ENCODE results near the gene NFKB1. TPM values are rescaled to one million over a fixed set of nuclear protein-coding genes. Genes with fewer than 3 reads are reported as not detected.
"Not testable (repeated sequence)": the region's sequence is repeated elsewhere in the genome, so short reads cannot be mapped to it uniquely, and the experiment has no call there.

NFKB1 gene
- total RNA-seq, 1 experiment from 2014 or later: 24.7 TPM

GRCh38 chr4:102616636-102617035, 115.5 kb downstream of the NFKB1 start:
- no peaks in the 10 kb centered on the region; the same call in 1 of the 2 replicates for H3K36me3 ChIP-seq
- H3K27me3 ChIP-seq: no peaks in the 10 kb centered on the region
- no peaks in the 10 kb centered on the region for H3K9me3 ChIP-seq
- no peak overlapping the region for H3K4me3 ChIP-seq
- DNase-seq: no peak

GRCh38 chr4:102619021-102619420, 117.9 kb downstream of the NFKB1 start:
- not testable (repeated sequence) for H3K36me3 ChIP-seq, H3K4me3 ChIP-seq

GRCh38 chr4:102619776-102620631, 118.8 kb downstream of the NFKB1 start:
- peak; percentile 1 for DNase-seq
- H3K36me3 ChIP-seq, H3K4me3 ChIP-seq, H3K9me3 ChIP-seq, H3K27me3 ChIP-seq: not testable (repeated sequence)

More at GRCh38 chr4:102619021-102619420, 117.9 kb downstream of the NFKB1 start:
- not testable (repeated sequence) for H3K9me3 ChIP-seq, H3K27me3 ChIP-seq, DNase-seq

GRCh38 chr4:102620697-102621497, 119.7 kb downstream of the NFKB1 start:
- Histone ChIP-seq H3K9me3 (no peaks in the 10 kb centered on the region), H3K4me3 (no peak overlapping the region), H3K36me3 (no peaks in the 10 kb centered on the region), H3K27me3 (no peaks in the 10 kb centered on the region)
- peak; percentile 17 for DNase-seq

- Histone ChIP-seq H3K36me3 (no peaks in the 10 kb centered on the region), H3K27me3 (no peaks in the 10 kb centered on the region), H3K9me3 (no peaks in the 10 kb centered on the region), H3K4me3 (no peak overlapping the region)
- peak; percentile 30 for DNase-seq
These were observed 122.5 kb downstream of the NFKB1 start for GRCh38 chr4:102623622-102624021.

DNA sequence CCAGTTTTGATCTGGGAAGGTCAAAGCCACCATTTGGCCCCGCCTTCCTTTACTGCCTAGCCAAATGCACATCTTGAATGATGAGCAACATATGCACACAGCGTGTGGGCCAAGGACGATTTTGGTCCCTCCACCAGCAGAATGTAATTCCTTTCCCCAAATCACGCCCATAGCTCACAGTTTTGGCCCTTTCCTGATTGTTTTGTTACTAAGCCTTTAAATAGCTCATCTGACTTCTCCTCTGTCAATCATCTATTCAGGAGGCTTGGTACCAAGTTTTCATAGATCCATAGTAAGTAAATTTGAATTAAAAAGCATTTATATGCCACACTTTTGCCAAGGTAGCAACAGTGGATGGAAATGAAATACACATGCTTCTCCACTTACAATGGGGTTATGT, 123.3 kb downstream of the NFKB1 start:
- no peak for DNase-seq
- no peaks in the 10 kb centered on the region for H3K9me3 ChIP-seq
- no peak overlapping the region for H3K4me3 ChIP-seq
- no peaks in the 10 kb centered on the region for H3K27me3 ChIP-seq
- H3K36me3 ChIP-seq: no peaks in the 10 kb centered on the region

DNA sequence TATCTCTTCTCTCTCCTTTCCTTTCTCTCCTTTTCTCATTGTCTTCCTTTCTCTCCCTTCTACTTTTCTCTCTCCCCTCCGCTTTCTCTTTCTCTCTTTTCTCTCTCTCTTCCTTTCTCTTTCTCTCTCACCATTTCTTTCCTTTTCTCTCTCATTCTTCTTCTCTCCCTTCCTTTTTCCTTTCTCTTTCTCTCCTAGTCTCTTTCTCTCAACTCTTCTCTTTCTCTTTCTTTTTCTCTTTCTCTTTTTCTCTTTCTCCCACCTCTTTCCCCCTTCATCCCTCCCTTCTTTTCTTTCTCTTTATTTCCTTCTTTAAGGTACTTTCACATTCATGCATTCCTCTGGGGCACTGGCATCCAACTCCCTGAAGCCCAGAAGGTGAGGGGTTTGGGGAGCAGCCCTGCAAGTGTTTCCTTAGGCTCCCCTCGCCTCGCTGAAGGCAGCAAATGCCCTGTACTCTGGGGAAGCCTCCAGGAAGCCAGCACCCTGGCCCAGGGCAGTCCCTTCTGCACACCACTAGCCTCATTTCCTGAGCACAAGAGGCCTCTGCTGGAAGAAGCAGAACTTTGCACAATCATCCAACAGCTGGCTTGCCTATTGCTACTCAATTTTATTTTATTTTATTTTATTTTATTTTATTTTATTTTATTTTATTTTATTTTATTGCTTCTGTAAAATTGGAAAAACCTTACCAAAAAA, 124.2 kb downstream of the NFKB1 start:
- H3K4me3 ChIP-seq: no peak overlapping the region
- H3K9me3 ChIP-seq: no peaks in the 10 kb centered on the region
- peak; percentile 10 for DNase-seq
- no peaks in the 10 kb centered on the region for H3K36me3 ChIP-seq
- no peaks in the 10 kb centered on the region for H3K27me3 ChIP-seq

DNA sequence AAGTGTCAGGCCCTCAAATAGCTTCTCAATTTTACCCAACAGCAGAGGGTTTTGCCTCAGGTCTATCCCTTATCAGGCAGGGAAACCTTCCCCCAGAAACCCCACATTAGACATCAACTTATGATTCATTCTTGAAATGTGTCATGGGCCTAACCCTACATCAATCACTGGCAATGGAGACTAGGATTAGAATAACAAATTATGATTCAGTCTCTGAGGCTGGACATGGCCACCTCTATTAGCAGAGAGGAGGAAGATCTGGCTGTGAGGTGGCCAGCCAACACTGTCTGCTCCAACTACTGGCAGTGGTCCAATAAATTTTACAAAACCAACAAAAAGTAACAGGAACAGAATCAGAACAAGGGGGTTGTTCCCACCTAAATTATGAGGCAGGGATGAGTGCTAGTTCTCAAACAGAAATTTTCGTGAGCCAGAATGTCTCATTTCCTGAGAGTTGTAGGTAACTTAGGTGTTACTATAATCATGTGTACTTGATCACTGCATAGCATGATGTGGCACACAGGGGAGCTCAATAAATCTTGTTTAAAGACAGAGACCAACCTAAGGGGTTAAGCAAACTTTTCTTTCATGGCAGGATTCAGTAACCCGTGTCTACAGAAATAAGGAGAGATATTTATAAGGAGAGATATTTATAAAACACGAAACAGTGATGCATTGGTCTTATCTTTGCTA, 126.8 kb downstream of the NFKB1 start:
- no peaks in the 10 kb centered on the region for H3K27me3 ChIP-seq
- no peaks in the 10 kb centered on the region for H3K9me3 ChIP-seq
- no peaks in the 10 kb centered on the region for H3K36me3 ChIP-seq
- H3K4me3 ChIP-seq: no peak overlapping the region
- peak; percentile 50 for DNase-seq

GRCh38 chr4:102629673-102630072, 128.5 kb downstream of the NFKB1 start:
- DNase-seq: no peak
- Histone ChIP-seq H3K27me3 (no peaks in the 10 kb centered on the region), H3K9me3 (no peaks in the 10 kb centered on the region), H3K4me3 (no peak overlapping the region), H3K36me3 (no peaks in the 10 kb centered on the region)

- DNase-seq: no peak
- H3K4me3 ChIP-seq: no peak overlapping the region
- H3K36me3 ChIP-seq: no peaks in the 10 kb centered on the region
- no peaks in the 10 kb centered on the region for H3K27me3 ChIP-seq
- H3K9me3 ChIP-seq: no peaks in the 10 kb centered on the region
These were observed 130.5 kb downstream of the NFKB1 start for GRCh38 chr4:102631616-102632015.

DNA sequence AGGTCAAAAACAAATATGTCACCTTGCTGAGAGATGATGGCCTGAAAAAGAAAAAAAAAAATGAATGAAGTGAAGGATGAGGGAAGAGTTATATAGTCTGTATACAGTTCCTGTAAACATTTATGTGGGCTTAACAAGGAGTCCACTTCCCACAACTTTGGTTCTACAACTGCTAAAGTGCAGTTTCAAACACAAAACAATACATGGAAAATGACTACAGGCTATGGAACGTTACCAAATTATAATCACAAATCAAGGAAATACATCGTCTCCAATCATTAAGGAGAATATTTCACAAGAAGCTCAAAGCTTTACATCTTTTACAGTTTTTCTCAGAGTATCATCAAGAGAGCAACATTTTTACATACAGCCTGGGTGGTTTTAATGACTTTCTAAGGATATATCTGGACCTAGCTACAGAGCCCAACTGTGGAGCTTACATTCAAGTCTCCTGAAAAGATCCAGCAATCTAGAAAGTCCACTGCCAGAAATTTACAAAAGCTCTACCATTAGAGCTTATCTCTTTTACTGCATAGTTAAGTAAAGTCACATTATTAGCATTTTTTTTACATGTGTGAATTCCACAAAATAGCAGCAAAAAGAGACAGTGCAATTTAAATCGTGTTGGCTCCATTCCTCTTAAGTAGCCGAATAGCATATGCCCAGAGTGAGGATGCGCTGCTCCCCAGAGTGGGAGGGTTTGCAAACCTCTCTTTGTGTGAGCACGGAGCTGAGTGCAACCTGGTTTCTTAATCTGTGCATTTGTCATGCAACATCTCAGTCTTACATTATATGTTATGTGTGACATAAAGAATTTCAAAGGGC, 131.3 kb downstream of the NFKB1 start:
- no peak for DNase-seq
- Histone ChIP-seq H3K9me3 (no peaks in the 10 kb centered on the region), H3K36me3 (no peaks in the 10 kb centered on the region)

DNA sequence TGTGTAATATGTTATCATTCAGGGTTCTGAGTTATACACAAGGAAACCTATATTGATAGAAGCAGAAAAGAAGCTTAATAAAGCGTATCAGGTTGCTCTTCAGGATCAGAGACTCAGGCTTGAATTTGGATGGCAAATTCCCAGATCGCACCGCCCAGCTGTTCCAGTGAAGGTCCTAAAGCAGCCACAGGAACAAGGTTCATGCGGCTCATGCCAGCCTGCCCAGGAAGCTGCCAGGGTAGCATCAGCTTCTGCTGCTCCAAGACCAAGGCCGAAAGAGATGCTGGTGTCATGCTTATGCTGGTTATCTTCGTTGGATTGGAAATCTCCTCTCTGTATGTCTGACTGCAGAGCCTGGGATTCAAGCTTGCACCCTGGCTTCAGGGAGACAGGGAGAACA, 131.9 kb downstream of the NFKB1 start:
- Histone ChIP-seq H3K9me3 (no peaks in the 10 kb centered on the region), H3K4me3 (no peak overlapping the region), H3K27me3 (no peaks in the 10 kb centered on the region), H3K36me3 (no peaks in the 10 kb centered on the region)
- DNase-seq: no peak

More for the DNA sequence above, 131.3 kb downstream of the NFKB1 start:
- H3K4me3 ChIP-seq: no peak overlapping the region
- H3K27me3 ChIP-seq: no peaks in the 10 kb centered on the region

DNA sequence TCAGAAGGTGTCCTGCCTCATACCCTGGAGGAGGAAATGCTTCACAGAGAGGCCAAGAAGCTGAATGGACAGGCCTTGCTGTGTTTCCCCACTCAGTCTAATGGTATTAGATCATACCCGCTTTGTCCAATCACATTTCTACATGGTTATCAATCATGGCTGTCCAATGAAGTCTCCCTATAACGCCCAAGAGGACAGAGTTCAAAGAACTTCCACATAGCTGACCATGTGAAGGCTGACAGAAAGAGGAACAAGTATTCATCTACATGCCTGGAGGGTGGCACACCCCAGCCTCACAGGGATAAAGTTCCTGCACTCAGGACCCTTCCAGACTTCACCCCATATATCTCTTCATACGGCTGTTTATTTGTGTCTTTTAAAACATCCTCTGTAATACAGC, 136.2 kb downstream of the NFKB1 start:
- no peaks in the 10 kb centered on the region for H3K9me3 ChIP-seq
- DNase-seq: no peak
- no peak overlapping the region for H3K4me3 ChIP-seq
- H3K27me3 ChIP-seq: no peaks in the 10 kb centered on the region
- H3K36me3 ChIP-seq: no peaks in the 10 kb centered on the region

DNA sequence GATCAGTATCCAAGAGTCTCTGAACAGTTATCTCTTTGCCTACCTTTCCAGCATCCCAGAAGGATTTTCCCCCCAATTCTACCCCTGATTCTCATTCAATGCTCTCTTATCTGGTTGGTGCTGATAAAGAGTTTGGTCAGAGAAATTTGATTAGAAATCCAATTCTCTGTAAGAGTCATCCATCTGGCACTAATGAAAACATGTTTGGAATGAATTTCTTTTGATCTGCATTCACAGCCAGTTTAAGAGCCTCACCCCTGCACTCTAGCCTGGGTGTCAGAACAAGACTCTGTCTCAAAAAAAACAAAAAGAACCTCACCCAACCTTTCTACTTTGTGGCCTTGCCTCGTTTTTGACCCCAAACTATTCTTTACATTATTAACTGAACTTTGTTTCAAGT, 137.5 kb downstream of the NFKB1 start:
- no peaks in the 10 kb centered on the region for H3K36me3 ChIP-seq
- H3K9me3 ChIP-seq: no peaks in the 10 kb centered on the region
- H3K27me3 ChIP-seq: no peaks in the 10 kb centered on the region
- no peak overlapping the region for H3K4me3 ChIP-seq
- no peak for DNase-seq

GRCh38 chr4:102639598-102639997, 138.4 kb downstream of the NFKB1 start:
- Histone ChIP-seq H3K36me3 (no peaks in the 10 kb centered on the region), H3K9me3 (no peaks in the 10 kb centered on the region), H3K27me3 (no peaks in the 10 kb centered on the region), H3K4me3 (no peak overlapping the region)
- no peak for DNase-seq

GRCh38 chr4:102640669-102641068, 139.5 kb downstream of the NFKB1 start:
- Histone ChIP-seq H3K4me3 (no peak overlapping the region), H3K9me3 (no peaks in the 10 kb centered on the region), H3K36me3 (no peaks in the 10 kb centered on the region), H3K27me3 (no peaks in the 10 kb centered on the region)
- DNase-seq: peak; percentile 4
